ENCODE measurements around the gene COL20A1. TPM values are rescaled to one million over a fixed set of nuclear protein-coding genes. Genes with fewer than 3 reads are reported as not detected.
A peak's percentile ranks its signal among the peaks of the same experiment; 100 is the strongest.

Gene COL20A1
- total and polyA plus RNA-seq, 2 of the 13 experiments (the other 11 are each of a cell fraction or from before 2014, with no cell fraction given), result not detected

DNA sequence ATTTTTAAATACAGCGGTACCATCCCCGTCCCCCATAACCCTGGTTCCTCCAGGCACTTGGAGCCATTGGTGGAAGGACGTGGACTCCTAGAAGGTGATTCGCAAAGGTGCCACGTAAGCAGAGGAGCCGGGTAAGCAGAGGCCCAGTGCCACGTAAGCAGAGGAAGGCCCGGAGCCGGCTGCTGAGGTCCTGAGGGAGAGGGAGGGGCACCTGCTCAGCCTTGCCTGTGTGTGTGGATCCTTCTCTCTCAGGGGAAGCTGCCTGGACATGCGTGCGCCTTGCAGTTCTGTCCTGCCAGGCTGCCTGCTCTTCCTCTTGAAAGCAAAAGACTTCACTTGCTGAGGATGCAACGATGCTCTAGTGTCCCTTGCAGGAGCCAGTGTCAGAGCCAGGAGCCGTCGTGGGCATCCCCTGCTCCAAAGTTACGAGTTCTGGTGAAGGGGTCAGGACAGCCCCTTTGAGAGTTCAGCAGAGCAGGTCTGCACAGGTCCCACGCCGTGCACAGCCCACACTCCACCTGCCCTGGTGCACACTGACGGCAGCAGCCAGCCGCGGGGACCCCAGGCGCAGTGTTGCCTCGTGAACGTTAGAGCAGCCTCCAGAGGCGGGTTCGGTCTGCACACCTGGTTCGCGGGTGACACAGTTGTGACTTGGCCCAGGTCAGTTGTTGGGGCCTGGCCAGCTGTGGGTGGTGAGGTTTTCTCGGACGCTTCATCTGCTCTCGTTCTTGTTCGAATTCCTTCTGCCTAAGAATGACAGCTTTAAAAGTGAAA is 36.9 kb upstream of the COL20A1 start:
- DNase-seq (ENCODE audit: low spot score) (no peak), FAIRE-seq (no peak), ATAC-seq (no peak; the same call in 2 of the 3 replicates)
- peaks cover 29% of the 10 kb centered on the region for H3K4me1 ChIP-seq (ENCODE audit: insufficient read depth, low read length)
- 34% methylated on average over 28 of the region's 31 CpGs for WGBS (ENCODE audit: low lambda C conversion rate)
- TF ChIP-seq ZNF432 (CRISPR knock-in tag; IDR thresholded peaks at IDR 0.05; ENCODE audit: borderline replicate concordance) (0 out of 2 replicates have a peak, but pooled peaks have one; percentile 35), ZNF674 (CRISPR knock-in tag; IDR thresholded peaks at IDR 0.05; ENCODE audit: low read depth) (no peak), HNRNPLL (IDR thresholded peaks at IDR 0.05; ENCODE audit: low read depth, low read length, poor library complexity, severe bottlenecking) (peak; percentile 30), GABPB1 (CRISPR knock-in tag; IDR thresholded peaks at IDR 0.05) (peak; percentile 28; the same call in 1 of the 2 replicates), ZNF768 (CRISPR knock-in tag; IDR thresholded peaks at IDR 0.05) (peak; percentile 30; the same call in 1 of the 2 replicates), PITX1 (CRISPR knock-in tag; IDR thresholded peaks at IDR 0.05) (no peak)
- TF ChIP-seq, protein P1, sequence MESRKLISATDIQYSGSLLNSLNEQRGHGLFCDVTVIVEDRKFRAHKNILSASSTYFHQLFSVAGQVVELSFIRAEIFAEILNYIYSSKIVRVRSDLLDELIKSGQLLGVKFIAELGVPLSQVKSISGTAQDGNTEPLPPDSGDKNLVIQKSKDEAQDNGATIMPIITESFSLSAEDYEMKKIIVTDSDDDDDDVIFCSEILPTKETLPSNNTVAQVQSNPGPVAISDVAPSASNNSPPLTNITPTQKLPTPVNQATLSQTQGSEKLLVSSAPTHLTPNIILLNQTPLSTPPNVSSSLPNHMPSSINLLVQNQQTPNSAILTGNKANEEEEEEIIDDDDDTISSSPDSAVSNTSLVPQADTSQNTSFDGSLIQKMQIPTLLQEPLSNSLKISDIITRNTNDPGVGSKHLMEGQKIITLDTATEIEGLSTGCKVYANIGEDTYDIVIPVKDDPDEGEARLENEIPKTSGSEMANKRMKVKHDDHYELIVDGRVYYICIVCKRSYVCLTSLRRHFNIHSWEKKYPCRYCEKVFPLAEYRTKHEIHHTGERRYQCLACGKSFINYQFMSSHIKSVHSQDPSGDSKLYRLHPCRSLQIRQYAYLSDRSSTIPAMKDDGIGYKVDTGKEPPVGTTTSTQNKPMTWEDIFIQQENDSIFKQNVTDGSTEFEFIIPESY (CRISPR knock-in tag; IDR thresholded peaks at IDR 0.05), result peak; percentile 57
- TF ChIP-seq, protein P2, sequence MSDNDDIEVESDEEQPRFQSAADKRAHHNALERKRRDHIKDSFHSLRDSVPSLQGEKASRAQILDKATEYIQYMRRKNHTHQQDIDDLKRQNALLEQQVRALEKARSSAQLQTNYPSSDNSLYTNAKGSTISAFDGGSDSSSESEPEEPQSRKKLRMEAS (IDR thresholded peaks at IDR 0.05), result no peak
- intact Hi-C loops (cut with micrococcal nuclease; ENCODE audit: unreplicated experiment), result no loop called here
- in situ Hi-C loops (cut with HindIII; ENCODE audit: extremely low pct_ligation_motif_present, low pct_unique_long_range_greater_than_20kb), result no loop called here
- no peaks in the 10 kb centered on the region for H3K9me3 ChIP-seq (ENCODE audit: low read length)
- no TSS peak for BruUV-seq (replicated peaks)
- no peak overlapping the region for H3K4me3 ChIP-seq (replicated peaks in 1 of 3; ENCODE audit: insufficient read depth in 1 of 3, low read depth in 2 of 3, low read length in 3 of 3)
- peaks cover 41 to 87% of the 10 kb centered on the region in 2 experiments for H3K27me3 ChIP-seq (ENCODE audit: control insufficient read depth in 1 of 2, insufficient read depth in 2 of 2, low read length in 2 of 2)
- no peak overlapping the region for H3K4me2 ChIP-seq (ENCODE audit: low read depth, low read length)
- no peak overlapping the region for H3K27ac ChIP-seq (ENCODE audit: extremely low read length, insufficient read depth, low read length)
- ChIA-PET CTCF (ENCODE audit: low intra/inter-chr PET ratio, low total read pairs) (interaction anchor here (0.7 kb wide), 1 partner anchor 68 kb away, joined by 3 read pairs; no protein-coding TSS in a partner anchor), POLR2A (no interaction called here)
- H4K20me1 ChIP-seq (ENCODE audit: insufficient read depth, low read length), result peaks cover 5% of the 10 kb centered on the region; the same call in 1 of the 2 replicates
- H2AFZ ChIP-seq (ENCODE audit: low read length), result no peak overlapping the region
- no peaks in the 10 kb centered on the region for H3K36me3 ChIP-seq (replicated peaks in 1 of 2; ENCODE audit: control insufficient read depth in 1 of 2, insufficient read depth in 2 of 2, low read length in 2 of 2)
- no peaks in the 10 kb centered on the region for H3K79me2 ChIP-seq (ENCODE audit: insufficient read depth, low read length)
- H3K9ac ChIP-seq (ENCODE audit: insufficient read depth, low read depth, low read length), result no peak overlapping the region
